HepG2 (cell line): ENCODE results near the gene PREP. TPM values are rescaled to one million over a fixed set of nuclear protein-coding genes. Genes with fewer than 3 reads are reported as not detected.

Experiments used
- ATF1 ChIP-seq: IDR thresholded peaks from 2 replicates; pipeline ENCODE4 v1.6.1; 2016; ENCODE audit warnings: mild to moderate bottlenecking, control low read depth
- ATF2 ChIP-seq: sonication (generic); formaldehyde crosslinking; IDR thresholded peaks from 2 replicates; pipeline ENCODE4 v1.4.0; 2020; ENCODE audit warnings: missing genetic modification reagents
- CCAR2 ChIP-seq: fragments of 200-400 bp; formaldehyde crosslinking; optimal IDR thresholded peaks from 2 replicates; pipeline ENCODE3; 2018; ENCODE audit warnings: low read depth, mild to moderate bottlenecking, low read length, moderate library complexity
- EED ChIP-seq: sonication (generic); formaldehyde crosslinking; IDR thresholded peaks from 2 replicates; pipeline ENCODE4 v1.5.0; 2020; ENCODE audit warnings: mild to moderate bottlenecking, missing genetic modification reagents
- FOSL2 ChIP-seq: sonication (generic); formaldehyde crosslinking; IDR thresholded peaks from 2 replicates; pipeline ENCODE4 v1.4.0; 2020; ENCODE audit warnings: missing genetic modification reagents
- HIVEP1 ChIP-seq: sonication (generic); formaldehyde crosslinking; IDR thresholded peaks from 2 replicates; pipeline ENCODE4 v1.4.0; 2020; ENCODE audit warnings: mild to moderate bottlenecking, missing genetic modification reagents
- HNF4G ChIP-seq, 2 experiments: sonication (generic) in 1 of 2; formaldehyde crosslinking in 1 of 2; IDR thresholded peaks; 2 replicates each; pipeline versions ENCODE4 v1.4.0 to v1.6.1; 2011 to 2020; ENCODE audit warnings: borderline replicate concordance in 2 of 2, low read depth in 2 of 2, mild to moderate bottlenecking in 2 of 2, low read length in 1 of 2, missing genetic modification reagents in 1 of 2, moderate library complexity in 1 of 2
- MIXL1 ChIP-seq: IDR thresholded peaks from 2 replicates; pipeline ENCODE4 v1.6.1; 2016
- ONECUT2 ChIP-seq: sonication (generic); formaldehyde crosslinking; IDR thresholded peaks from 2 replicates; pipeline ENCODE4 v1.4.0; 2020; ENCODE audit warnings: missing genetic modification reagents
- PBX3 ChIP-seq: sonication (generic); formaldehyde crosslinking; IDR thresholded peaks from 2 replicates; pipeline ENCODE4 v1.8.1; 2023; ENCODE audit warnings: missing genetic modification reagents, inconsistent platforms, borderline replicate concordance
- PTBP1 ChIP-seq: fragments of 200-400 bp; formaldehyde crosslinking; IDR thresholded peaks from 2 replicates; pipeline ENCODE4 v1.6.1; 2018; ENCODE audit warnings: low read length, low read depth; ENCODE audit not compliant: poor library complexity, severe bottlenecking
- YY1 ChIP-seq: IDR thresholded peaks from 2 replicates; pipeline ENCODE4 v1.6.1; 2011; ENCODE audit warnings: low read length, low read depth, moderate library complexity, mild to moderate bottlenecking; ENCODE audit not compliant: insufficient read depth, insufficient replicate concordance
- ZNF34 ChIP-seq: sonication (generic); formaldehyde crosslinking; IDR thresholded peaks from 2 replicates; pipeline ENCODE4 v1.4.0; 2020; ENCODE audit warnings: mild to moderate bottlenecking, missing genetic modification reagents, borderline replicate concordance
- ZNF367 ChIP-seq: sonication (generic); formaldehyde crosslinking; IDR thresholded peaks from 2 replicates; pipeline ENCODE4 v1.4.0; 2020; ENCODE audit warnings: missing genetic modification reagents, borderline replicate concordance
- ZNF543 ChIP-seq: sonication (generic); formaldehyde crosslinking; IDR thresholded peaks from 2 replicates; pipeline ENCODE4 v1.4.0; 2020; ENCODE audit warnings: mild to moderate bottlenecking, missing genetic modification reagents
- ZNF556 ChIP-seq: sonication (generic); formaldehyde crosslinking; IDR thresholded peaks from 2 replicates; pipeline ENCODE4 v1.4.0; 2020; ENCODE audit warnings: mild to moderate bottlenecking, missing genetic modification reagents, borderline replicate concordance
- ZNF687 ChIP-seq: sonication (generic); formaldehyde crosslinking; IDR thresholded peaks from 2 replicates; pipeline ENCODE4 v1.5.1; 2020; ENCODE audit warnings: mild to moderate bottlenecking, missing genetic modification reagents, moderate library complexity
- polyA plus RNA-seq, 8 experiments: library from polyadenylated mRNA; depleted of rRNA in 3 of 8; stranded (reverse) in 7 of 8; unstranded in 1 of 8; fragments of >200 nt; fragmentation: Illumina TruSeq in 4 of 8; extraction: Trizol in 4 of 8; gene quantifications; 2 replicates each; pipeline versions ENCODE4 v1.2.1 to v1.2.3, GENCODE V29; 2011 to 2016; ENCODE audit warnings: low read depth in 4 of 8, missing spikeins in 1 of 8, mixed read lengths in 1 of 8; ENCODE audit not compliant: insufficient read depth in 1 of 8
- total RNA-seq, 5 experiments: library from RNA; depleted of rRNA; stranded (reverse); fragments of >200 nt; fragmentation: Illumina TruSeq; extraction: Trizol; gene quantifications; 2 replicates each; pipeline ENCODE4 v1.2.3, GENCODE V29; 2016; ENCODE audit warnings: low read depth in 1 of 5
- TF ChIP-seq, protein P1 (sequence below): sonication (generic); formaldehyde crosslinking; IDR thresholded peaks from 2 replicates; pipeline ENCODE4 v1.4.0; 2020; ENCODE audit warnings: missing genetic modification reagents, borderline replicate concordance
- TF ChIP-seq, protein P2 (sequence below): sonication (generic); formaldehyde crosslinking; conservative IDR thresholded peaks from 2 replicates; pipeline ENCODE4 v1.4.0; 2020; ENCODE audit warnings: missing genetic modification reagents

PREP gene
- total and polyA plus RNA-seq, 2 of the 13 experiments (the other 11 are each of a cell fraction or from before 2014, with no cell fraction given), result 12.6 to 15.9 TPM

DNA sequence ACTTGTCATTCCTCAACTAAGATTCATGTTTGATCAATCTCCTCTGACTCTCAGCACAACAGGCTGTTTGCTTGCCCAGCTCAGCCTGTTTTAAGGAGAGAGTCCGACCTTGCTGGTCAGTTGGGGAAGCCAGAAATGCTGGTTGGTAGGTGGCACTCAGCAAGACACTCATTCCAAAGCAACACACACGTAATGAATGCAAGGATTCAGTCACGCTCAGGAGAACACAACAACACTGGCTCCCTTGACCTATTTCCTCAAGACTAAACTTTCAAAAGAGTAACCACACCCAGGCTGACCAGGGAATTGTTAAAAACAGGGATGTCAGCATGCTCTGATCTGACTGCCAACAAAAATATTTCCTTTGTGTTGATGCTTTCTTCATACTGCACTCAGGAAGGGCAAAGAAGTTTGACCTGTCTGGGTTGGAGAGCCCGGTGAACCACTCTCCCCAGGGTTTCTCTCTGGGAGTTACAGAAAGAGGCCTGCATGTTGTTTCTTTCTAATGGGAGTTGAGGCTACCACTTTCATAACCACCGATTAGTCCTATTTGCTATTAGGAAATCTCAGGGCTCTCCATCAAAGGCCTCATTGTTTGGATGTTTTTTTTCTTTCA is 25.6 kb upstream of the PREP start (continued):
- no peak for TF ChIP-seq PBX3 (CRISPR knock-in tag)
- no peak for TF ChIP-seq ATF2 (CRISPR knock-in tag)
- TF ChIP-seq, protein P1, sequence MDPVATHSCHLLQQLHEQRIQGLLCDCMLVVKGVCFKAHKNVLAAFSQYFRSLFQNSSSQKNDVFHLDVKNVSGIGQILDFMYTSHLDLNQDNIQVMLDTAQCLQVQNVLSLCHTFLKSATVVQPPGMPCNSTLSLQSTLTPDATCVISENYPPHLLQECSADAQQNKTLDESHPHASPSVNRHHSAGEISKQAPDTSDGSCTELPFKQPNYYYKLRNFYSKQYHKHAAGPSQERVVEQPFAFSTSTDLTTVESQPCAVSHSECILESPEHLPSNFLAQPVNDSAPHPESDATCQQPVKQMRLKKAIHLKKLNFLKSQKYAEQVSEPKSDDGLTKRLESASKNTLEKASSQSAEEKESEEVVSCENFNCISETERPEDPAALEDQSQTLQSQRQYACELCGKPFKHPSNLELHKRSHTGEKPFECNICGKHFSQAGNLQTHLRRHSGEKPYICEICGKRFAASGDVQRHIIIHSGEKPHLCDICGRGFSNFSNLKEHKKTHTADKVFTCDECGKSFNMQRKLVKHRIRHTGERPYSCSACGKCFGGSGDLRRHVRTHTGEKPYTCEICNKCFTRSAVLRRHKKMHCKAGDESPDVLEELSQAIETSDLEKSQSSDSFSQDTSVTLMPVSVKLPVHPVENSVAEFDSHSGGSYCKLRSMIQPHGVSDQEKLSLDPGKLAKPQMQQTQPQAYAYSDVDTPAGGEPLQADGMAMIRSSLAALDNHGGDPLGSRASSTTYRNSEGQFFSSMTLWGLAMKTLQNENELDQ (CRISPR knock-in tag), result no peak
- no peak for TF ChIP-seq EED (CRISPR knock-in tag)
- no peak for TF ChIP-seq ONECUT2 (CRISPR knock-in tag)
- no peak for TF ChIP-seq ZNF367 (CRISPR knock-in tag)
- TF ChIP-seq ATF1 (CRISPR knock-in tag), result no peak
- no peak for TF ChIP-seq ZNF543
- TF ChIP-seq ZNF34 (CRISPR knock-in tag), result no peak
- no peak for TF ChIP-seq YY1
- peak; percentile 6; the same call in 1 of the 2 replicates for TF ChIP-seq FOSL2 (CRISPR knock-in tag)
- TF ChIP-seq HIVEP1, result no peak
- no peak for TF ChIP-seq CCAR2
- no peak for TF ChIP-seq ZNF687
- no peak for TF ChIP-seq PTBP1
- TF ChIP-seq, protein P2, sequence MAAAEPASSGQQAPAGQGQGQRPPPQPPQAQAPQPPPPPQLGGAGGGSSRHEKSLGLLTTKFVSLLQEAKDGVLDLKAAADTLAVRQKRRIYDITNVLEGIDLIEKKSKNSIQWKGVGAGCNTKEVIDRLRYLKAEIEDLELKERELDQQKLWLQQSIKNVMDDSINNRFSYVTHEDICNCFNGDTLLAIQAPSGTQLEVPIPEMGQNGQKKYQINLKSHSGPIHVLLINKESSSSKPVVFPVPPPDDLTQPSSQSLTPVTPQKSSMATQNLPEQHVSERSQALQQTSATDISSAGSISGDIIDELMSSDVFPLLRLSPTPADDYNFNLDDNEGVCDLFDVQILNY, result no peak
- TF ChIP-seq ZNF556 (CRISPR knock-in tag), result no peak
- 0 out of 2 replicates have a peak, but pooled peaks have one; percentile 26 for TF ChIP-seq MIXL1 (CRISPR knock-in tag)
- 0 out of 2 replicates have a peak, but pooled peaks have one; percentile 13 for TF ChIP-seq HNF4G (IDR thresholded peaks at IDR 0.05; ENCODE audit: borderline replicate concordance, low read depth, low read length)
- TF ChIP-seq HNF4G (CRISPR knock-in tag; IDR thresholded peaks at IDR 0.05; ENCODE audit: borderline replicate concordance, low read depth), result no peak
